Measurements from ENCODE around the gene AIFM3. TPM values are rescaled to one million over a fixed set of nuclear protein-coding genes. Genes with fewer than 3 reads are reported as not detected.

The AIFM3 gene
- total and polyA plus RNA-seq, 2 experiments from 2014 or later = 0.65 TPM; not detected in 1

DNA sequence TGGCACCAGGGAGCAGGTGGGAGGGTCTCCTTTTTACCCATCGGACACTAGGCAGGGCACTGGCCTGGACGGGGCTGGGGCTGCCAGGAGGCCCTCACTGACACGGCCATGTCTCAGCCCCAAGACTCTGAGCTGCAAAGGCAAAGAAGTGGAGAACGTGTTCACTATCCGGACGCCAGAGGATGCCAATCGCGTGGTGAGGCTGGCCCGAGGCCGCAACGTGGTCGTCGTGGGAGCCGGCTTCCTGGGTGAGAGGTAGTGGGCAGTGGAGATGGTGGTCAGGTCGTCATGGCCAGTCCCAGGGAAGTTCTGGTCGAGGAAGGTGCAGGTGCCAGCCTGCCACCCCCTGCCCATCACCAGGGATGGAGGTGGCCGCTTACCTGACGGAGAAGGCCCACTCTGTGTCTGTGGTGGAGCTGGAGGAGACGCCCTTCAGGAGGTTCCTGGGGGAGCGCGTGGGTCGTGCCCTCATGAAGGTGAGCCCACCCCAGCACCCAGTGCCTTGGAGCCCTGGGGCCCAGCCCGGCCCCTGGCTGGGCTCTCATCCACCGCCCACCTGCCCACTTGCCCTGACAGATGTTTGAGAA lies 9.3 kb downstream of the AIFM3 start:
- H3K27ac ChIP-seq = no peak overlapping the region
- H3K9me2 ChIP-seq (ENCODE audit: insufficient read depth) = no peaks in the 10 kb centered on the region
- H3K27me3 ChIP-seq (replicated peaks; ENCODE audit: insufficient read depth) = no peaks in the 10 kb centered on the region
- no peak overlapping the region for H3K4me2 ChIP-seq (ENCODE audit: unreplicated experiment)
- in situ Hi-C loops (cut with MboI) = no loop called here
- H3K79me2 ChIP-seq (ENCODE audit: insufficient read depth) = 0 out of 2 replicates have a peak, but pooled peaks cover 4% of the 10 kb centered on the region
- peaks cover 4% of the 10 kb centered on the region for H3K4me1 ChIP-seq (ENCODE audit: insufficient read depth)
- no peak for DNase-seq
- no peaks in the 10 kb centered on the region for H3K9me3 ChIP-seq (ENCODE audit: low read depth)
- H3K36me3 ChIP-seq (ENCODE audit: low read depth) = no peaks in the 10 kb centered on the region
- no peak for TF ChIP-seq EZH2 (IDR thresholded peaks at IDR 0.05; ENCODE audit: insufficient read depth, poor library complexity, severe bottlenecking)
- TF ChIP-seq EZH2phosphoT487 (IDR thresholded peaks at IDR 0.05; ENCODE audit: insufficient read depth, low read depth) = no peak
- H3K9ac ChIP-seq = no peak overlapping the region
- H3F3A ChIP-seq (ENCODE audit: insufficient read depth) = no peaks in the 10 kb centered on the region
- 71 to 74% methylated on average over 24 of the region's 24 CpGs for WGBS, 2 experiments (ENCODE audit: low coverage in 1 of 2, low lambda C conversion rate in 2 of 2, missing lambda C conversion rate in 2 of 2)
- H2AFZ ChIP-seq = no peak overlapping the region
- H4K20me1 ChIP-seq (ENCODE audit: insufficient read depth) = no peaks in the 10 kb centered on the region
- H3K4me3 ChIP-seq = no peak overlapping the region

GRCh38 chr22:20977019-20977418 lies 10.0 kb downstream of the AIFM3 start:
- H3K79me2 ChIP-seq (ENCODE audit: insufficient read depth) = 0 out of 2 replicates have a peak, but pooled peaks cover 4% of the 10 kb centered on the region
- no peaks in the 10 kb centered on the region for H3K27me3 ChIP-seq (replicated peaks; ENCODE audit: insufficient read depth)
- H3K4me1 ChIP-seq (ENCODE audit: insufficient read depth) = peaks cover 6% of the 10 kb centered on the region
- H3F3A ChIP-seq (ENCODE audit: insufficient read depth) = no peaks in the 10 kb centered on the region
- DNase-seq = no peak
- H3K36me3 ChIP-seq (ENCODE audit: low read depth) = no peaks in the 10 kb centered on the region
- no peak for TF ChIP-seq EZH2phosphoT487 (IDR thresholded peaks at IDR 0.05; ENCODE audit: insufficient read depth, low read depth)
- no peak for TF ChIP-seq EZH2 (IDR thresholded peaks at IDR 0.05; ENCODE audit: insufficient read depth, poor library complexity, severe bottlenecking)
- no peak overlapping the region for H3K4me3 ChIP-seq
- no peak overlapping the region for H3K9ac ChIP-seq
- in situ Hi-C loops (cut with MboI) = no loop called here
- no peak overlapping the region for H2AFZ ChIP-seq
- H3K9me3 ChIP-seq (ENCODE audit: low read depth) = no peaks in the 10 kb centered on the region
- no peak overlapping the region for H3K27ac ChIP-seq
- no peaks in the 10 kb centered on the region for H3K9me2 ChIP-seq (ENCODE audit: insufficient read depth)
- H3K4me2 ChIP-seq (ENCODE audit: unreplicated experiment) = no peak overlapping the region
- 72 to 74% methylated on average over 11 of the region's 11 CpGs for WGBS, 2 experiments (ENCODE audit: low coverage in 1 of 2, low lambda C conversion rate in 2 of 2, missing lambda C conversion rate in 2 of 2)
- H4K20me1 ChIP-seq (ENCODE audit: insufficient read depth) = no peaks in the 10 kb centered on the region

- Histone ChIP-seq H3K36me3 (ENCODE audit: low read depth) (no peaks in the 10 kb centered on the region), H3K4me2 (ENCODE audit: unreplicated experiment) (no peak overlapping the region), H3K9me3 (ENCODE audit: low read depth) (no peaks in the 10 kb centered on the region), H2AFZ (no peak overlapping the region), H3K4me1 (ENCODE audit: insufficient read depth) (peaks cover 6% of the 10 kb centered on the region), H3K4me3 (no peak overlapping the region), H3K9me2 (ENCODE audit: insufficient read depth) (no peaks in the 10 kb centered on the region), H3K27ac (no peak overlapping the region), H3K9ac (no peak overlapping the region), H3K79me2 (ENCODE audit: insufficient read depth) (peaks cover 9% of the 10 kb centered on the region), H4K20me1 (ENCODE audit: insufficient read depth) (no peaks in the 10 kb centered on the region), H3F3A (ENCODE audit: insufficient read depth) (no peaks in the 10 kb centered on the region), H3K27me3 (replicated peaks; ENCODE audit: insufficient read depth) (no peaks in the 10 kb centered on the region)
- no peak for DNase-seq
- no peak for TF ChIP-seq EZH2 (IDR thresholded peaks at IDR 0.05; ENCODE audit: insufficient read depth, poor library complexity, severe bottlenecking)
- no peak for TF ChIP-seq EZH2phosphoT487 (IDR thresholded peaks at IDR 0.05; ENCODE audit: insufficient read depth, low read depth)
- in situ Hi-C loops (cut with MboI) = no loop called here
- 72 to 74% methylated on average over 15 to 17 of the region's 17 CpGs for WGBS, 2 experiments (ENCODE audit: low coverage in 1 of 2, low lambda C conversion rate in 2 of 2, missing lambda C conversion rate in 2 of 2)
Measured at GRCh38 chr22:20977516-20978170, 10.6 kb downstream of the AIFM3 start.

GRCh38 chr22:20978419-20978818 lies 11.4 kb downstream of the AIFM3 start:
- Histone ChIP-seq H4K20me1 (ENCODE audit: insufficient read depth) (no peaks in the 10 kb centered on the region), H3K27me3 (replicated peaks; ENCODE audit: insufficient read depth) (no peaks in the 10 kb centered on the region), H3K79me2 (ENCODE audit: insufficient read depth) (peaks cover 17% of the 10 kb centered on the region), H3K9me3 (ENCODE audit: low read depth) (no peaks in the 10 kb centered on the region), H3K4me1 (ENCODE audit: insufficient read depth) (peaks cover 11% of the 10 kb centered on the region), H3K9me2 (ENCODE audit: insufficient read depth) (no peaks in the 10 kb centered on the region), H2AFZ (no peak overlapping the region), H3K4me2 (ENCODE audit: unreplicated experiment) (no peak overlapping the region), H3K27ac (no peak overlapping the region), H3K9ac (no peak overlapping the region), H3F3A (ENCODE audit: insufficient read depth) (no peaks in the 10 kb centered on the region), H3K4me3 (no peak overlapping the region), H3K36me3 (ENCODE audit: low read depth) (no peaks in the 10 kb centered on the region)
- 34 to 43% methylated on average over 2 of the region's 2 CpGs for WGBS, 2 experiments (ENCODE audit: low coverage in 1 of 2, low lambda C conversion rate in 2 of 2, missing lambda C conversion rate in 2 of 2)
- in situ Hi-C loops (cut with MboI) = no loop called here
- no peak for TF ChIP-seq EZH2 (IDR thresholded peaks at IDR 0.05; ENCODE audit: insufficient read depth, poor library complexity, severe bottlenecking)
- no peak for TF ChIP-seq EZH2phosphoT487 (IDR thresholded peaks at IDR 0.05; ENCODE audit: insufficient read depth, low read depth)
- DNase-seq = no peak

Measured in GM23248 (cell line).